ENCODE data around the gene SLC15A1.

Gene SLC15A1

GRCh38 chr13:98749501-98749900, 3.0 kb downstream of the SLC15A1 start:
- no peak for DNase-seq

GRCh38 chr13:98746968-98747367, 5.5 kb downstream of the SLC15A1 start:
- DNase-seq = no peak

GRCh38 chr13:98743377-98743776, 9.1 kb downstream of the SLC15A1 start:
- no peak for DNase-seq

- DNase-seq = no peak
These were observed 9.5 kb downstream of the SLC15A1 start for GRCh38 chr13:98742961-98743360.

DNA sequence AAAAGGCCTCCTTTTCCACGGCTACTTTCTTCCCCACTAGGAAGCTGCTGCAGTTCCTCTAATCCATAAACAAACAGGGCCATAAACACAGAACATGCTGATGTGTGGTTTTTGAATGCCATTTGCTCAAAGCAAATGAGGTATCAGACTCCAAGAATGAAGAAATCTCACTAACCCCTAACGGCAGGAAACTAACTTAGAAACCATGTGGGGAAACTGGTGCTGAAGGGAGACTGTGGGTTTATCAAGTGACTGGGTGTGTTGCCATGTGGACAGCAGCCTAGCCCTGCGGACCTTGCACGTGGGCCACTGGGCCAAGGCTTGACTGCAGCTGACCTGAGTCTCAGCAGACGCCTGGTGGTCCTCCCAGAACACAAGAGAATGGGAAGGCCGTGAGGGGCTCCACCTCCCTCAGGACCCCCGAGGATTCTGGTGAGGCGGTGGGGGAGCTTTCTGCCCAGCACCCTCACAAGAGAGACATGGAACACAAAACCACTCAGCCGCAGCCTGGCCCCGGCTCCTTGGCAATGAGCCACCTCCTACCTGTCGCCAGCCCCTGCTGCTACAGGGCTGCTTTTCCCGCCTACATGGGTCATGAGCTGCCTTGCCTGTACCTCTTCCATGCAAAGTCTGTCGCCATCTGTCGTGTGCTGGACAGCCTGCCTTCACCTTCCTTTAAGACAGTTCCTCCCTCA, 10.6 kb downstream of the SLC15A1 start:
- DNase-seq = no peak

DNA sequence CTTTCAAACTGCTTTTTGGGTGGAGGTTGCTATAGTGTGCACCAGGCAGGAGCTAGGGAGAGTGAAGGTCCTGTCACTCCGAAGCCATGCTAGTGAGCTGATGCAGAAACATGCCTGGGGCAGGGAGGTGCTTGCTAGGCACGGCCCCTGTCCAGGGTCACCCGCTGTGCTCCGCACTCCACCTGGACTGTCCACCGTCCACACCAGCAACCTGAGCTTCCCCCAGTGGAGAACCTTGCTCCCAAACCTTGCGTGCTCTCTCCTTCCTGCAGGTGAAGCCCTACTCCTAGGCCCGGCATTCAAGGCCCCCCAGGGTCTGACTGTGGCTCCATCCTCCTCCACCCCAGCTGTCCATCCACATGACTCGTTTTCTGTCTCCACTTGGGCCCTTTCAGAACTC, 12.3 kb downstream of the SLC15A1 start:
- DNase-seq = no peak

DNA sequence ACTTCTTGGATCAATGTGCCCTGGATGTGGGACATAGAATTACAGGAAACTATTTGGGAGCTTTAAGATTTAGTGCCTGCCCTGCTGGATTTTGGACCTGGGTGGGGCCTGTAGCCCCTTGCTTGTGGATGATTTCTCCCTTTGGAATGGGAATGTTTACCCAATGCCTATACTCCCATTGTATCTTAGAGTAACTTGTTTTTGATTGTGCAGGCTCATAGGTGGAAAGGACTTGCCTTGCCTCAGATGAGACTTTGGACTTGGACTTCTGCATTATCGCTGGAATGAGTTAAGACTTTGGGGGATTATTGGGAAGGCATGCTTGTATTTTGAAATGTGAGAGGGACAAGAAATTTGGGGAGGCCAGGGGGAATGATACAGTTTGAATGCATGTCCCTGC, 13.5 kb downstream of the SLC15A1 start:
- no peak for DNase-seq

DNA sequence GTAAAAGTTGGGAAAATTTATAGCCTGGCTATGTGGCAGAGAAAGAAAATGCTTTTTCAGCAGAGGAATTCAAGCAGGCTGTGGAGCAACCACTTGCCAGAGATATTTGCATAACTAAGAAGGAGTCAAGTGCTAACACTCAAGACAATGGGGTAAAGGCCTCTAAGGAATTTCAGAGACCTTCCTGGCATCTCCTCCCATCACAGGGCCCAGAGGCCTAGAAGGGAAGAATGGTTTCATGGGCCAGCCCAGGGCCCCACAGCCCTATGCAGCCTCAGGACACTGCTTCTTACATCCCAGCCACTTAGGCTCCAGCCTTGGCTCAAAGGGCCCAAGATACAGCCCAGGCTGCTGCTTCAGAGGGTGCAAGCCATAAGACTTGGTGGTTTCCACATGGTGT, 14.3 kb downstream of the SLC15A1 start:
- no peak for DNase-seq

- DNase-seq = no peak
These were observed 20.5 kb downstream of the SLC15A1 start for GRCh38 chr13:98731925-98732324.

GRCh38 chr13:98731038-98731437, 21.4 kb downstream of the SLC15A1 start:
- no peak for DNase-seq

DNA sequence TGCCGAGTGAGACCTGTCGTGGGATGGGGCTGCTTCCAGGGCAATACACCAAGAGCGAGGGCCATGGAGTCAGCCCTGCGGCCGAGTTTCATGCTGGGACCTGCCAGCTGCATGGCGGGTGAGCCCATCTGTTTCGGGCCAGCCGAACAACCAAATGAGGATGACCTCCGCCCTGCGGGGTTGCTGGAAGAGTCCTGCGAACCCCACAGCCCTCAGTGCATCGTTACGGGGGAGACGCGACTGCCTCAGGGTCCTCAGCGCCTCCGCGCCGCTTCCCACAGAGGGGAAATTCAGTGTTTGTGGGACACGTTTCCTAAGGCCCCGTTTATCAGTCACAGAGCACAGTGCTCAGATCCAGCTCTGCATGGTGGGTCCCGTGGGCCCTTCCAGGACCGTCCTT, 22.0 kb downstream of the SLC15A1 start:
- DNase-seq = no peak

GRCh38 chr13:98729658-98730057, 22.8 kb downstream of the SLC15A1 start:
- no peak for DNase-seq

GRCh38 chr13:98722958-98723357, 29.5 kb downstream of the SLC15A1 start:
- no peak for DNase-seq

- no peak for DNase-seq
These were observed 30.5 kb downstream of the SLC15A1 start for GRCh38 chr13:98721825-98722510.

DNA sequence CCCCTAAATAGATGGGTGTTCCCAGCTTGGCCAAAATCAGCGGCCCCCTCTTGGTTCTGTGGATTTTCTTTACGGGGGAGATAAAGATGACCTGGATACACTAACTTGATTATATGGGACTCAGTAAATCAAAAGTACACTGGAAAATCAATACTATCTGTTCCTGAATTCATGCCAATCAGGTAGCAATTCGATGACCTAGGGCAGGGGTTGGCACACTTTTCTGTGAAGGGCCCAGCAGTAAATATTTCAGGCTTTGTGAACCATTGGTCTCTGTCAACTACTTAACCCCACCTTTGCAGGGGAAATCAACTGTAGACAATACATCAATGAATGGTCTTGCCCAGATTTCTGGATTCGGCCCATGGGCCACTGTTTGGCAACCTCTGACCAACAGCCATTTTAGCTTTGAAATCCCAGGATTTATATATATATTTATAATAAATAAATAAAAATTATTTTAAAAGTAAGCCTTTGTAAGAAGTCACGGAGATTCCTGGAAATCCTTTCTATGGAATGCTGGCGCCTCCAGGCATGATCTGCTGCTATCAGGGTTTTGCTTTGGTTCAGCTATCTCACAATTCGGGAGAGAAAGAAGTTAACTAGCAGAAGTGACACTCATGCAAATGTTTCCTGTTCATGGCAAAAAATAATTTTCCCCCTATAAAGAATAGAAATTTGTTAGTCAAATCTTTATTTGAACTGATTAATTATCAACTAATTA, 32.8 kb downstream of the SLC15A1 start:
- no peak for DNase-seq

DNA sequence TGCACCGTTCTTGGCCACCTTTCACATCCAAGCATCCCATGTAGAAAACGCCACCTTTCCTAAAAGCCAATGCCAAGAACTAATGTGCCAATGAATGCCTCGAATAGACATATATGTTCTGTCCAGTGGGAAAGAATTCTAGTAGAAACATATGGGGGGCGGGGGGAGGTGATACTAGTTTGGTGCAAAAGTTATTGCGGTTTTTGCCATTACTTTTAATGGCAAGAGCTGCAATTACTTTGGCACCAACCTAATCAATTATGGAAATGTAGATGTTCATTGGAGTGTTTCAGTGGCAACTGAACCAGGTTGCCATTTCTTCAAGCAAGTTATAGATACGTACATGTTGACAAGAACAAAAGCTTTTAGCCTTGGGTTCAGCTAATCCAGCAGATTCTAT, 34.6 kb downstream of the SLC15A1 start:
- DNase-seq = no peak

GRCh38 chr13:98717256-98717655, 35.2 kb downstream of the SLC15A1 start:
- DNase-seq = no peak

DNA sequence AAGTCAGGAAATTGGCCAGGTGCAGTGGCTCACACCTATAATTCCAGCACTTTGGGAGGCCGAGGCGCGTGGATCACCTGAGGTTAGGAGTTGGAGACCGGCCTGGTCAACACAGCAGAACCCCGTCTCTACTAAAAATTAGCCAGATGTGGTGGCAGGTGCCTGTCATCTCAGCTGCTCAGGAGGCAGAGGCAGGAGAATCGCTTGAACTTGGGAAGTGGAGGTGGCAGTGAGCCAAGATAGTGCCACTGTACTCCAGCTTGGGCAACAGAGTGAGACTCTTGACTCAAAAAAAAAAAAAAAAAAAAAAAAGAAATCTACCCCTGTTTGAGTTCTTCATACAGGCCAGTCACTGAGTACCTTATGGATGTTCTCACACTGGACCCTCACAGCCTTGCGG, 42.0 kb downstream of the SLC15A1 start:
- no peak for DNase-seq

GRCh38 chr13:98707281-98707999, 45.0 kb downstream of the SLC15A1 start:
- DNase-seq = no peak

- no peak for DNase-seq
These were observed 45.9 kb downstream of the SLC15A1 start for GRCh38 chr13:98706446-98707110.

GRCh38 chr13:98697791-98698190, 54.7 kb downstream of the SLC15A1 start:
- no peak for DNase-seq

DNA sequence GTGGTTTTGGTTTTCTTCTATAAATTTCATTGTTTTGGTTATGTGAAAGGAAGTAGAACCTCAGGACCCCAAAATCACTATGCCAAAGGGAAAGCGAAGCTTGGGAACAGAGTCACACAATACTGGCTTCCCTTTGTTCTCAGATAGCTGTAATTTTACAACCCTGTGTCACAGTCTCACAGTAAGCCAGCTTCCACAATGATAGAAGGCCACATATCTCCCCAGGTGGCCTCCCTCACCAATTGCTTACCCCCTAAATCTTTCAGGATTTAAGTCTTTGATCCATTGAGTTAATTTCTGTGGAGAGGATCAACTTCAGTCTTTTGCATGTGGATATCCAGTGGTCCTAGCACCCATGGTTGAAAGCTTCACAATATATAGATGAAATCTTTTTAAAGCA, 58.7 kb downstream of the SLC15A1 start:
- no peak for DNase-seq

DNA sequence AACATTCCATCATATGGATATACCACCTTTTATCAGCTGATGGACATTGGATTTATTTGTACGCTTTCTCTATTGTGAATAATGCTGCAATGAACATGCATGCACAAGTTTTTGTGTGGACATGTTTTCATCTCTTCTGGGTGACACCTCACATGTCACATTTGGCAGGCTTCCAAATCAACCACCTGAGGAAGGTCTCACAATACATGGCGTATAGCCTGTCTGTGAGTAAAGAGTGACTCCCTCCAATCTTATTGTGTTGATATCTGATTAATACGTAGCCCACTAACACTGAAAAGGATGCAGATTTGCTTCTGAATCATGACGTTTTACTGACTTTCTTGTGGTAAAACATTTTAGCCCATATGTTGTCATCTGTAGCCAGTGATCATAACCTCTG, 61.1 kb downstream of the SLC15A1 start:
- no peak for DNase-seq

Data from cortex of kidney (tissue), 1 donor.